Measurements from ENCODE around the gene DLGAP5. TPM values are rescaled to one million over a fixed set of nuclear protein-coding genes. Genes with fewer than 3 reads are reported as not detected.

The DLGAP5 gene
- total RNA-seq, 1 donor from 2014 or later: 4.2 TPM

GRCh38 chr14:55131370-55132137 lies 59.8 kb downstream of the DLGAP5 start:
- peak overlapping the region; percentile 10 to 59 (median 23) for H3K4me3 ChIP-seq (ENCODE audit: low read length in 3 of 3)
- H3K4me1 ChIP-seq (ENCODE audit: control insufficient read depth in 3 of 3, insufficient read depth in 3 of 3, low read length in 3 of 3): peaks cover 18 to 36% (median 30%) of the 10 kb centered on the region in 3 donors
- H3K27ac ChIP-seq (ENCODE audit: low read depth, low read length): no peak overlapping the region
- H3K9me3 ChIP-seq (ENCODE audit: control insufficient read depth in 3 of 3, low read length in 3 of 3): no peaks in the 10 kb centered on the region
- H3K27me3 ChIP-seq (ENCODE audit: control insufficient read depth in 3 of 3, insufficient read depth in 3 of 3, low read length in 3 of 3): peaks cover 0 to 8% (median 0%) of the 10 kb centered on the region in 3 donors
- H3K36me3 ChIP-seq (ENCODE audit: control insufficient read depth in 3 of 3, insufficient read depth in 3 of 3, low read length in 3 of 3): peaks cover 0 to 5% (median 2%) of the 10 kb centered on the region in 3 donors
- peak overlapping the region in 2 of 3 donors; percentile 1 to 28 for H3K9ac ChIP-seq (ENCODE audit: low read depth in 1 of 3, low read length in 3 of 3)

GRCh38 chr14:55130196-55130550 lies 61.2 kb downstream of the DLGAP5 start:
- peaks cover 0 to 8% (median 0%) of the 10 kb centered on the region in 3 donors for H3K27me3 ChIP-seq (ENCODE audit: control insufficient read depth in 3 of 3, insufficient read depth in 3 of 3, low read length in 3 of 3)
- H3K4me3 ChIP-seq (ENCODE audit: low read length in 3 of 3): peak overlapping the region; percentile 74 to 86 (median 79)
- H3K27ac ChIP-seq (ENCODE audit: low read depth, low read length): peak overlapping the region; percentile 85
- peaks cover 16 to 30% (median 27%) of the 10 kb centered on the region in 3 donors for H3K4me1 ChIP-seq (ENCODE audit: control insufficient read depth in 3 of 3, insufficient read depth in 3 of 3, low read length in 3 of 3)
- H3K9ac ChIP-seq (ENCODE audit: low read depth in 1 of 3, low read length in 3 of 3): peak overlapping the region; percentile 73 to 85 (median 74)
- H3K9me3 ChIP-seq (ENCODE audit: control insufficient read depth in 3 of 3, low read length in 3 of 3): no peaks in the 10 kb centered on the region
- H3K36me3 ChIP-seq (ENCODE audit: control insufficient read depth in 3 of 3, insufficient read depth in 3 of 3, low read length in 3 of 3): peaks cover 0 to 3% (median 2%) of the 10 kb centered on the region in 3 donors

GRCh38 chr14:55129428-55130195 lies 61.8 kb downstream of the DLGAP5 start:
- peak overlapping the region; percentile 73 to 85 (median 74) for H3K9ac ChIP-seq (ENCODE audit: low read depth in 1 of 3, low read length in 3 of 3)
- peaks cover 0 to 3% (median 2%) of the 10 kb centered on the region in 3 donors for H3K36me3 ChIP-seq (ENCODE audit: control insufficient read depth in 3 of 3, insufficient read depth in 3 of 3, low read length in 3 of 3)
- peak overlapping the region; percentile 85 for H3K27ac ChIP-seq (ENCODE audit: low read depth, low read length)
- H3K9me3 ChIP-seq (ENCODE audit: control insufficient read depth in 3 of 3, low read length in 3 of 3): no peaks in the 10 kb centered on the region
- peaks cover 0 to 8% (median 0%) of the 10 kb centered on the region in 3 donors for H3K27me3 ChIP-seq (ENCODE audit: control insufficient read depth in 3 of 3, insufficient read depth in 3 of 3, low read length in 3 of 3)
- peaks cover 13 to 30% (median 27%) of the 10 kb centered on the region in 3 donors for H3K4me1 ChIP-seq (ENCODE audit: control insufficient read depth in 3 of 3, insufficient read depth in 3 of 3, low read length in 3 of 3)
- H3K4me3 ChIP-seq (ENCODE audit: low read length in 3 of 3): peak overlapping the region; percentile 74 to 86 (median 79)

DNA sequence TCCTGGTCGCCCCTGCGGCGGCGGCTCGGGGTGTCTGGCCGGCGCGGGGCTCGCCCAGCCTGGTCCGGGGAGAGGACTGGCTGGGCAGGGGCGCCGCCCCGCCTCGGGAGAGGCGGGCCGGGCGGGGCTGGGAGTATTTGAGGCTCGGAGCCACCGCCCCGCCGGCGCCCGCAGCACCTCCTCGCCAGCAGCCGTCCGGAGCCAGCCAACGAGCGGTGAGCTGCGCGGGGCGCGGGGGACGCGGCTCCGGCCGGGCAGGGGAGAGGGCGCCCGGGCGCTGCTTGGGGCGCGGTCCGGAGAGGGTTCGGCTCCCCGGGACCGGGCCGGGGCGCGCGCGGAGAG lies 62.3 kb downstream of the DLGAP5 start, which contains the start of gene LGALS3:
Gene LGALS3 (plus strand): TSS at position 167 of the 342 bp plus-strand sequence. CDS start 8,122 bp downstream, outside the sequence.
- Histone ChIP-seq H3K9me3 (ENCODE audit: control insufficient read depth in 3 of 3, low read length in 3 of 3) (no peaks in the 10 kb centered on the region), H3K9ac (ENCODE audit: low read depth in 1 of 3, low read length in 3 of 3) (peak within 1 kb of the TSS; percentile 73 to 85 (median 74)), H3K4me1 (ENCODE audit: control insufficient read depth in 3 of 3, insufficient read depth in 3 of 3, low read length in 3 of 3) (peaks cover 12 to 25% (median 22%) of the 10 kb centered on the region in 3 donors), H3K27me3 (ENCODE audit: control insufficient read depth in 3 of 3, insufficient read depth in 3 of 3, low read length in 3 of 3) (peaks cover 0 to 8% (median 0%) of the 10 kb centered on the region in 3 donors), H3K36me3 (ENCODE audit: control insufficient read depth in 3 of 3, insufficient read depth in 3 of 3, low read length in 3 of 3) (peaks cover 0 to 3% (median 2%) of the 10 kb centered on the region in 3 donors), H3K27ac (ENCODE audit: low read depth, low read length) (peak within 1 kb of the TSS; percentile 85), H3K4me3 (ENCODE audit: low read length in 3 of 3) (peak within 1 kb of the TSS; percentile 74 to 86 (median 79))

GRCh38 chr14:55128386-55129085 lies 62.8 kb downstream of the DLGAP5 start:
- Histone ChIP-seq H3K9ac (ENCODE audit: low read depth in 1 of 3, low read length in 3 of 3) (peak overlapping the region; percentile 43 to 85 (median 73)), H3K4me3 (ENCODE audit: low read length in 3 of 3) (peak overlapping the region; percentile 23 to 74 (median 63)), H3K27ac (ENCODE audit: low read depth, low read length) (peak overlapping the region; percentile 85), H3K9me3 (ENCODE audit: control insufficient read depth in 3 of 3, low read length in 3 of 3) (no peaks in the 10 kb centered on the region), H3K4me1 (ENCODE audit: control insufficient read depth in 3 of 3, insufficient read depth in 3 of 3, low read length in 3 of 3) (peaks cover 12 to 23% (median 22%) of the 10 kb centered on the region in 3 donors), H3K36me3 (ENCODE audit: control insufficient read depth in 3 of 3, insufficient read depth in 3 of 3, low read length in 3 of 3) (peaks cover 0 to 3% (median 2%) of the 10 kb centered on the region in 3 donors), H3K27me3 (ENCODE audit: control insufficient read depth in 3 of 3, insufficient read depth in 3 of 3, low read length in 3 of 3) (peaks cover 0 to 8% (median 0%) of the 10 kb centered on the region in 3 donors)

- H3K4me1 ChIP-seq (ENCODE audit: control insufficient read depth in 3 of 3, insufficient read depth in 3 of 3, low read length in 3 of 3): peaks cover 14 to 28% (median 23%) of the 10 kb centered on the region in 3 donors
- H3K9me3 ChIP-seq (ENCODE audit: control insufficient read depth in 3 of 3, low read length in 3 of 3): no peaks in the 10 kb centered on the region
These were observed 63.9 kb downstream of the DLGAP5 start for GRCh38 chr14:55127460-55127951.

DNA sequence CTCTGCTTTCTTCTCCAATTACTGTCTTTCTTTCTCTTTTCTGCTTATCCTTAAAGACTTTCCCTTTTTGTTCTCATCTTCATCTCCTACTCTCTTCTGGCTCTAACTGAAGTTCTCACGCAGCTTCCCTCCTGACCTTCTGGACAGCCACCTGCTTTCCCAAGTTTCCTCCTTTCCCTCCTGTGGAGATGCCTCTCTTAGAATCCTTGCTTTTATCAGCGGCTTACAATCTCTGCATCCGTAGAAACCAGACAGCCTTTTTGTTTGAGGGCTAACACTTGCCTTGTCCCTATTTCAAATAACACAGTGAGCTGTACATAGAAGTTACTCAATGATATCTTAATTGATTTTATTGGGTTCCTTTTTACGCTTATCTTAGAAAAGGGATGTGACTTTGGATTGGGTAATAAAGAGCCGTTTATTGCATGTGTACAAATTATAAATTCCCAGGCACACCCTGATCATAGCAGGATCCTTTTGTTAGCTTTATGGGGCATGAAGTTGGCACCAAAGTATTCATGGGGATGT lies 64.4 kb downstream of the DLGAP5 start:
- Histone ChIP-seq H3K27ac (ENCODE audit: low read depth, low read length) (no peak overlapping the region), H3K9me3 (ENCODE audit: control insufficient read depth in 3 of 3, low read length in 3 of 3) (no peaks in the 10 kb centered on the region), H3K27me3 (ENCODE audit: control insufficient read depth in 3 of 3, insufficient read depth in 3 of 3, low read length in 3 of 3) (peaks cover 0 to 8% (median 0%) of the 10 kb centered on the region in 3 donors), H3K9ac (ENCODE audit: low read depth in 1 of 3, low read length in 3 of 3) (no peak overlapping the region), H3K4me1 (ENCODE audit: control insufficient read depth in 3 of 3, insufficient read depth in 3 of 3, low read length in 3 of 3) (peaks cover 19 to 32% (median 28%) of the 10 kb centered on the region in 3 donors), H3K4me3 (ENCODE audit: low read length in 3 of 3) (no peak overlapping the region), H3K36me3 (ENCODE audit: control insufficient read depth in 3 of 3, insufficient read depth in 3 of 3, low read length in 3 of 3) (peaks cover 0 to 2% (median 0%) of the 10 kb centered on the region in 3 donors)

More at GRCh38 chr14:55127460-55127951, 63.9 kb downstream of the DLGAP5 start:
- Histone ChIP-seq H3K9ac (ENCODE audit: low read depth in 1 of 3, low read length in 3 of 3) (no peak overlapping the region), H3K4me3 (ENCODE audit: low read length in 3 of 3) (no peak overlapping the region), H3K36me3 (ENCODE audit: control insufficient read depth in 3 of 3, insufficient read depth in 3 of 3, low read length in 3 of 3) (peaks cover 0 to 2% (median 0%) of the 10 kb centered on the region in 3 donors), H3K27me3 (ENCODE audit: control insufficient read depth in 3 of 3, insufficient read depth in 3 of 3, low read length in 3 of 3) (peaks cover 0 to 8% (median 0%) of the 10 kb centered on the region in 3 donors), H3K27ac (ENCODE audit: low read depth, low read length) (no peak overlapping the region)

GRCh38 chr14:55126034-55126433 lies 65.4 kb downstream of the DLGAP5 start:
- Histone ChIP-seq H3K27me3 (ENCODE audit: control insufficient read depth in 3 of 3, insufficient read depth in 3 of 3, low read length in 3 of 3) (peaks cover 0 to 8% (median 0%) of the 10 kb centered on the region in 3 donors), H3K36me3 (ENCODE audit: control insufficient read depth in 3 of 3, insufficient read depth in 3 of 3, low read length in 3 of 3) (no peaks in the 10 kb centered on the region), H3K9ac (ENCODE audit: low read depth in 1 of 3, low read length in 3 of 3) (no peak overlapping the region), H3K4me1 (ENCODE audit: control insufficient read depth in 3 of 3, insufficient read depth in 3 of 3, low read length in 3 of 3) (peaks cover 17 to 24% (median 18%) of the 10 kb centered on the region in 3 donors), H3K9me3 (ENCODE audit: control insufficient read depth in 3 of 3, low read length in 3 of 3) (no peaks in the 10 kb centered on the region), H3K27ac (ENCODE audit: low read depth, low read length) (no peak overlapping the region), H3K4me3 (ENCODE audit: low read length in 3 of 3) (no peak overlapping the region)

- Histone ChIP-seq H3K4me3 (ENCODE audit: low read length in 3 of 3) (no peak overlapping the region), H3K27ac (ENCODE audit: low read depth, low read length) (no peak overlapping the region), H3K9ac (ENCODE audit: low read depth in 1 of 3, low read length in 3 of 3) (no peak overlapping the region), H3K9me3 (ENCODE audit: control insufficient read depth in 3 of 3, low read length in 3 of 3) (no peaks in the 10 kb centered on the region), H3K27me3 (ENCODE audit: control insufficient read depth in 3 of 3, insufficient read depth in 3 of 3, low read length in 3 of 3) (peaks cover 0 to 8% (median 0%) of the 10 kb centered on the region in 3 donors), H3K4me1 (ENCODE audit: control insufficient read depth in 3 of 3, insufficient read depth in 3 of 3, low read length in 3 of 3) (peaks cover 15 to 24% (median 16%) of the 10 kb centered on the region in 3 donors), H3K36me3 (ENCODE audit: control insufficient read depth in 3 of 3, insufficient read depth in 3 of 3, low read length in 3 of 3) (no peaks in the 10 kb centered on the region)
These were observed 66.0 kb downstream of the DLGAP5 start for GRCh38 chr14:55125403-55125802.

All from skeletal muscle tissue (tissue), 4 donors.